AG04450 (cell line): Measurements from ENCODE around the gene SDK1. TPM values are rescaled to one million over a fixed set of nuclear protein-coding genes. Genes with fewer than 3 reads are reported as not detected.
"Not testable (repeated sequence)": the region's sequence is repeated elsewhere in the genome, so short reads cannot be mapped to it uniquely, and the experiment has no call there.

Source experiments
- CTCF ChIA-PET: fragments of 300-600, 350-600 bp; formaldehyde crosslinking; extraction: SDS; loops from one replicate; lab custom pipeline; 2022; ENCODE audit warnings: antibody characterized with exemption, inconsistent platforms; lab: Charles Lee
- POLR2A ChIA-PET: fragments of 350-600 bp; formaldehyde crosslinking; extraction: SDS; loops from one replicate; lab custom pipeline; 2021; ENCODE audit warnings: antibody characterized with exemption, inconsistent platforms; lab: Yijun Ruan, JAX
- DNase-seq: peaks from one replicate; pipeline ENCODE4 v3.0.0-alpha.2; 2011; ENCODE audit warnings: low read depth, low spot score
- H3K27ac ChIP-seq: one replicate; pipeline ENCODE4 v1.5.1; 2012; ENCODE audit warnings: low read depth, low read length, control low read depth
- H3K27me3 ChIP-seq: one replicate; pipeline ENCODE4 v1.6.0; 2012; ENCODE audit warnings: low read length; ENCODE audit not compliant: control insufficient read depth, insufficient read depth
- H3K4me3 ChIP-seq: 2 replicates; pipeline ENCODE4 v1.5.1; 2011; ENCODE audit warnings: mild to moderate bottlenecking, low read depth, low read length, control low read depth
- H3K9me3 ChIP-seq: 2 replicates; pipeline ENCODE4 v1.5.1; 2012; ENCODE audit warnings: low read length; ENCODE audit not compliant: control insufficient read depth, insufficient read depth
- CTCF ChIP-seq: IDR thresholded peaks from 2 replicates; pipeline ENCODE4 v1.5.1; 2011; ENCODE audit warnings: low read depth, low read length, control low read depth, inconsistent platforms
- polyA plus RNA-seq: library from polyadenylated mRNA; depleted of rRNA; stranded (reverse); fragments of >200 nt; gene quantifications from 2 replicates; pipeline ENCODE4 v1.2.3, GENCODE V29; 2011

SDK1 gene
- polyA plus RNA-seq, 1 experiment: 2.2 TPM

DNA sequence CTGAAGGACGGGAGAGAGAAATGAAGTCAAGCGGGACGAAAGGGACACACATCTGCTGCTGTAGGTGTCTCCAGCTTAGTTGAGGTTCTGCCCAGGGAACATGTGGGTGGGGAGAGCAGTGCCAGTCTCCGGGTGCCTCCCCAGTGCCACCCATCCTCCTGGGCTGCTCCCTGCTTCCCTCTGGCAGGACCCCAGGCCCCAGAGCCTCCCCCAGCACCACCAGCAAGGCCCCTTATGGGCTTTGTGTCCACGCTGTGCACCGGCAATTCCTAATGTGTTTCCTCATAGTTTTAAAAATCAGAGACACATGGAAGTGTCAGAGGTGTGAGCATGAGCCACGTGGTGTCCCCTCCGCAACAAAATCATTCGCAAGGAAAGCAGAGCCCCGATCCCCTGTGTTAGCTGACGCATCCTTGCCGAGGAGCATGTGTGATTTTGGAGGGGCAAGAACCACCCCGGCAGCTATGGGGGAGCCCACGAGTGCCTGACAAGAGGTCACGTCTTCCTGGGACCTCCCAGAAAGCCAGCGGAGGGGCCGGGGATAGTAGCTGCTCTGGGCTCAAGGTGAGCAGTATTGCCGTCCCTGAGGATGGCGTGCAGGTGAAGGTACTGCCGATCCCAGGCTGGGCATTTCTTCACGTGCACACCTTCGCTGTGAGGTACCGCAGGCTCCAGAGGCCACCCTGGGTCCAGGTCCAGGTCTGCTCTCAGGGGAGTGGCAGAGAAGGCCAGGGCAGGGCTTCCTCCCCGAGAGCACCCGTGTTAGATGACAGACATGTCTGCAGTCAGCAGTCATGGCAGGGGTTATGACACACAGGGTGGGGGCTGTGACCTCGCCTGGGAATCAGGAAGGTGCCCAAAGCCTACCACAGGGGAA, 932.8 kb downstream of the SDK1 start:
- H3K4me3 ChIP-seq: no peak overlapping the region
- ChIA-PET POLR2A (no interaction called here), CTCF (no interaction called here)
- no peak for TF ChIP-seq CTCF
- H3K27me3 ChIP-seq: no peaks in the 10 kb centered on the region
- DNase-seq: no peak
- peaks cover 70% of the 10 kb centered on the region for H3K9me3 ChIP-seq
- H3K27ac ChIP-seq: no peak overlapping the region

DNA sequence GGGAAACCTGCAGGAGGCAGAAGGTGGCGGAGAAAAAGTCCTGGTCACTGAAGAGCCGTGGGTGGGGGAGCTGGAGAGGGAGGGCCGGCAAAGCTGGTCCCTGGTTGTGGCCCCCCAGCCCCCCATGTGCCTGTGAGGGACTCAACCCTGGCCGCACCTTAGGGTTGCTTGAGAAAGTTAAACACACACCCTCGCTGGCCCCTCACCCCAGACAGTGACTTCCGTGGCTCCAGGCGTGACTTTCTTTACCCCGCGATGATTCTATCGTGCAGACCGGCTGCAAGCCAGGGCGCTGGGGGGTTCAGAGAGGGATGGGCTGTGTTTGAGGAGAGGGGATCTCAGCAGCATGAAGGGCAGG, 933.4 kb downstream of the SDK1 start:
- POLR2A ChIA-PET: no interaction called here
- H3K9me3 ChIP-seq: peaks cover 72% of the 10 kb centered on the region
- TF ChIP-seq CTCF: no peak
- no peaks in the 10 kb centered on the region for H3K27me3 ChIP-seq
- no peak for DNase-seq
- CTCF ChIA-PET: no interaction called here
- no peak overlapping the region for H3K27ac ChIP-seq
- H3K4me3 ChIP-seq: no peak overlapping the region

GRCh38 chr7:4234886-4235285, 933.8 kb downstream of the SDK1 start:
- ChIA-PET POLR2A (no interaction called here), CTCF (no interaction called here)
- no peak overlapping the region for H3K27ac ChIP-seq
- H3K27me3 ChIP-seq: no peaks in the 10 kb centered on the region
- peaks cover 75% of the 10 kb centered on the region for H3K9me3 ChIP-seq
- DNase-seq: no peak
- H3K4me3 ChIP-seq: no peak overlapping the region
- no peak for TF ChIP-seq CTCF

GRCh38 chr7:4235596-4235995, 934.5 kb downstream of the SDK1 start:
- Histone ChIP-seq H3K27ac (no peak overlapping the region), H3K4me3 (no peak overlapping the region), H3K9me3 (peaks cover 81% of the 10 kb centered on the region), H3K27me3 (no peaks in the 10 kb centered on the region)
- CTCF ChIA-PET: no interaction called here
- no peak for DNase-seq
- POLR2A ChIA-PET: no interaction called here
- TF ChIP-seq CTCF: no peak

DNA sequence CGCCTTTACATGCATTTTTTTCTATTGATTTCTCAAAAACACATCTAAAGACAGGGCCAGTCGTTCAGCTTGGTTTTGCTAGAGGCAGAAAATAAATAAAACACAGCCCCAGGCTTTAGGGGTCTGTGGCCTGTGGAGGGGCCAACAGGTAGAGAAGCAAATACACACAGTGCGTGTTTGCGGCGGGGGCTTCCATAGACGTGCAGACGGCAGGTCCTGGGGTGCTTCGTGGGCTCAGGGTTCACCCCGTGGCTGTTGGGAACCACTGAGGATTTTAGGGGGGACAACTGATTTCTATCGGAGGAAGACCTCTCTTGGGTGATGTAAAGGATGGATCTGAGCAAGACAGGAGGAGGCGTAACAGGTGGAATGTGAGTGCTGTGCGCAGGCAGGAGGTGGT, 935.3 kb downstream of the SDK1 start:
- Histone ChIP-seq H3K4me3 (no peak overlapping the region), H3K9me3 (peaks cover 80% of the 10 kb centered on the region), H3K27me3 (no peaks in the 10 kb centered on the region), H3K27ac (no peak overlapping the region)
- no peak for DNase-seq
- ChIA-PET CTCF (no interaction called here), POLR2A (no interaction called here)
- TF ChIP-seq CTCF: no peak

DNA sequence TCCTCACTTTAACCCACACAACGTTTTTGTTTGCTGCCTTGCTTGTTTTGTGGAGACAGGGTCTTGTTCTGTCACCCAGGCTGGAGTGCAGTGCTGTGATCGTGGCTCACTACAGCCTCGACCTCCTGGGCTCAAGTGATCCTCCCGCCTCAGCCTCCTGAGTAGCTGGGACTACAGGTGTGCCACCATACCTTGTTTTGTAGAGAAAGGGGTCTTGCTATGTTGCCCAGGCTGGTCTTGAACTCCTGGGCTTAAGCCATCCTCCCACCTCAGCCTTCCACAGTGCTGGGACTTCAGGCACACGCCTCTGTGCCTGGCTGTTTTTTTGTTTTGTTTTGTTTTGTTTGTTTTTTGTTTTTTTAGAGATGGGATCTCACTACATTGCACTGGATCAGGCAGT, 935.8 kb downstream of the SDK1 start:
- H3K4me3 ChIP-seq, DNase-seq, H3K27ac ChIP-seq, CTCF ChIA-PET, POLR2A ChIA-PET, H3K27me3 ChIP-seq: not testable (repeated sequence)
- H3K9me3 ChIP-seq: peaks cover 85% of the 10 kb centered on the region
